Measurements from ENCODE around the gene IRAG1.

Gene IRAG1

DNA sequence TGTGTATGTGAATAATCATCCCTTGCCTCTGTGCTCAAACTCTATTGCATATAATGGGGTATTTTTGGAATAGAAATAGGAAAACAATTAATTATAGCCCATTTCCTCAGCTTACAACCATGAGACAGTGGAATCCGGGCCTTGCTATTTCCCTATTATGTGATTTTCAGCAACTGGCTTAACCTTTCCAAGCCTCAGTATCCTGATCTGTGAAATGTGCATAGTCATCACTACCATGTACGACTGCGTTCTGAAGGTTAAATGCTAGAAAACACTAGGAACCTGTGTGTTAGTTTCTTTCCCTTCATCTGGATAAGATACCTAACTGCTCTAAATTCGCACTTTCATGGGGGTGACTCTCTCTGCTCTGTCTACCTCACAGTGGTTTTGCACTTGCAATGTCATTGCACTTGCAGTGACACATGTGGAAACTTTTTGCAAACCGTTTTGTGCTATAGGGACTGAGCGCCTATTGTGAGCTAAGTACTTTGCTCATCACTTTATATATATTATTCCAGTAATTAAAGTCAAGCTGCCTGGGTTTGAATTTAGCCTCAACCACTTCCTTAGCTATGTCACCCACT, 48.3 kb downstream of the IRAG1 start:
- no peak for DNase-seq
